ENCODE data around the gene PCDH9. TPM values are rescaled to one million over a fixed set of nuclear protein-coding genes. Genes with fewer than 3 reads are reported as not detected.

The PCDH9 gene
- total RNA-seq, 1 donor from 2014 or later, result 10.4 TPM

- Histone ChIP-seq H3K4me2 (ENCODE audit: low read length) (no peak overlapping the region), H3K9me3 (ENCODE audit: insufficient read depth, low read depth, low read length) (no peaks in the 10 kb centered on the region), H3K4me3 (ENCODE audit: insufficient read depth, low read depth, low read length) (no peak overlapping the region), H3K4me1 (ENCODE audit: insufficient read depth, low read length) (no peaks in the 10 kb centered on the region), H3K9ac (ENCODE audit: low read length) (no peak overlapping the region), H2AFZ (ENCODE audit: low read depth, low read length) (no peak overlapping the region), H3K27ac (ENCODE audit: low read depth, low read length) (no peak overlapping the region), H4K20me1 (ENCODE audit: insufficient read depth, low read length) (no peaks in the 10 kb centered on the region), H3K79me2 (ENCODE audit: insufficient read depth, low read length) (no peaks in the 10 kb centered on the region), H3K27me3 (ENCODE audit: insufficient read depth, low read length) (no peaks in the 10 kb centered on the region), H3K36me3 (ENCODE audit: insufficient read depth, low read length) (no peaks in the 10 kb centered on the region)
- no peak for TF ChIP-seq EZH2 (IDR thresholded peaks at IDR 0.05; ENCODE audit: insufficient read depth, low read length)
- TF ChIP-seq CTCF (IDR thresholded peaks at IDR 0.05; ENCODE audit: insufficient read depth, low read depth, low read length), result no peak
- peaks cover 27% of the 10 kb centered on the region for H3K4me1 Mint-ChIP-seq (ENCODE audit: low read depth, unreplicated experiment)
- H3K4me3 Mint-ChIP-seq (ENCODE audit: unreplicated experiment), result no peak overlapping the region
- no peak for FAIRE-seq
- H3K27me3 Mint-ChIP-seq (ENCODE audit: low read depth, unreplicated experiment), result no peaks in the 10 kb centered on the region
- DNase-seq (ENCODE audit: low read depth), result no peak
- no peaks in the 10 kb centered on the region for H3K9me3 Mint-ChIP-seq (ENCODE audit: unreplicated experiment)
- no peaks in the 10 kb centered on the region for H3K36me3 Mint-ChIP-seq (ENCODE audit: low read depth, unreplicated experiment)
- peak overlapping the region; percentile 72 for H3K27ac Mint-ChIP-seq (ENCODE audit: unreplicated experiment)
Measured at GRCh38 chr13:67096418-67096817, 133.7 kb downstream of the PCDH9 start.

DNA sequence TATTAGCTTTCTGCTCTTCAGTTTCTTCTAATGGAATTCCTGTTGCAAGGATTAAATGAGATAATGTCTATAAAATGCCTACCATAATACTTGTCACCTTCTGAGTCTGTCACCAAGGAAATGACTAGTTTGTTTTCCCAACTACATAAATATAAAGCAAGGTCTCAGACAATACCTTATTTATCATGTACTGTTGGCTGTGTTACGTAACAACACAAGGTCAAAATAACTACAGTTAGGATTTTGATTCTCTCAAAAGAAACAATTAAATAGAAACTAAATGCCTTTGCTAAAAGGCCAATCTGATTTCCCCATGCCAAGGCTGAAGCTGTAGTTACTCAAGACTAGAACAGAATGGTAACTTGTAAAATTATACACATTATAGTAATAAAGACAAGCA, 134.5 kb downstream of the PCDH9 start:
- Histone ChIP-seq H3K9ac (ENCODE audit: low read length) (no peak overlapping the region), H2AFZ (ENCODE audit: low read depth, low read length) (no peak overlapping the region), H4K20me1 (ENCODE audit: insufficient read depth, low read length) (no peaks in the 10 kb centered on the region), H3K4me2 (ENCODE audit: low read length) (no peak overlapping the region), H3K9me3 (ENCODE audit: insufficient read depth, low read depth, low read length) (no peaks in the 10 kb centered on the region), H3K27me3 (ENCODE audit: insufficient read depth, low read length) (no peaks in the 10 kb centered on the region), H3K79me2 (ENCODE audit: insufficient read depth, low read length) (no peaks in the 10 kb centered on the region), H3K4me3 (ENCODE audit: insufficient read depth, low read depth, low read length) (no peak overlapping the region), H3K4me1 (ENCODE audit: insufficient read depth, low read length) (no peaks in the 10 kb centered on the region), H3K27ac (ENCODE audit: low read depth, low read length) (no peak overlapping the region), H3K36me3 (ENCODE audit: insufficient read depth, low read length) (no peaks in the 10 kb centered on the region)
- Mint-ChIP-seq H3K4me3 (ENCODE audit: unreplicated experiment) (no peak overlapping the region), H3K27me3 (ENCODE audit: low read depth, unreplicated experiment) (no peaks in the 10 kb centered on the region), H3K4me1 (ENCODE audit: low read depth, unreplicated experiment) (peaks cover 23% of the 10 kb centered on the region), H3K36me3 (ENCODE audit: low read depth, unreplicated experiment) (no peaks in the 10 kb centered on the region), H3K27ac (ENCODE audit: unreplicated experiment) (no peak overlapping the region), H3K9me3 (ENCODE audit: unreplicated experiment) (no peaks in the 10 kb centered on the region)
- DNase-seq (ENCODE audit: low read depth), result no peak
- FAIRE-seq, result no peak
- TF ChIP-seq CTCF (IDR thresholded peaks at IDR 0.05; ENCODE audit: insufficient read depth, low read depth, low read length) (no peak), EZH2 (IDR thresholded peaks at IDR 0.05; ENCODE audit: insufficient read depth, low read length) (no peak)

- Histone ChIP-seq H3K4me3 (ENCODE audit: insufficient read depth, low read depth, low read length) (no peak overlapping the region), H3K79me2 (ENCODE audit: insufficient read depth, low read length) (no peaks in the 10 kb centered on the region), H3K36me3 (ENCODE audit: insufficient read depth, low read length) (no peaks in the 10 kb centered on the region), H3K4me2 (ENCODE audit: low read length) (no peak overlapping the region), H2AFZ (ENCODE audit: low read depth, low read length) (no peak overlapping the region), H3K9ac (ENCODE audit: low read length) (no peak overlapping the region), H3K4me1 (ENCODE audit: insufficient read depth, low read length) (no peaks in the 10 kb centered on the region), H4K20me1 (ENCODE audit: insufficient read depth, low read length) (no peaks in the 10 kb centered on the region), H3K27me3 (ENCODE audit: insufficient read depth, low read length) (no peaks in the 10 kb centered on the region), H3K27ac (ENCODE audit: low read depth, low read length) (no peak overlapping the region), H3K9me3 (ENCODE audit: insufficient read depth, low read depth, low read length) (no peaks in the 10 kb centered on the region)
- Mint-ChIP-seq H3K4me3 (ENCODE audit: unreplicated experiment) (no peak overlapping the region), H3K9me3 (ENCODE audit: unreplicated experiment) (no peaks in the 10 kb centered on the region), H3K27ac (ENCODE audit: unreplicated experiment) (peak overlapping the region; percentile 68), H3K27me3 (ENCODE audit: low read depth, unreplicated experiment) (no peaks in the 10 kb centered on the region), H3K4me1 (ENCODE audit: low read depth, unreplicated experiment) (peaks cover 20% of the 10 kb centered on the region), H3K36me3 (ENCODE audit: low read depth, unreplicated experiment) (no peaks in the 10 kb centered on the region)
- DNase-seq (ENCODE audit: low read depth), result peak; percentile 49
- no peak for FAIRE-seq
- TF ChIP-seq EZH2 (IDR thresholded peaks at IDR 0.05; ENCODE audit: insufficient read depth, low read length), result no peak
Measured at GRCh38 chr13:67094952-67095351, 135.2 kb downstream of the PCDH9 start.

Measured in astrocyte (in vitro differentiated cells and primary cell).